K562 (cell line): Measurements from ENCODE around the gene EFNA5. TPM values are rescaled to one million over a fixed set of nuclear protein-coding genes. Genes with fewer than 3 reads are reported as not detected.

Experiments used
- ATAC-seq: fragments of 200-7000 bp; cut with Tn5 transposase; 3 replicates; pipeline ENCODE4 v1.9.1; 2020; ENCODE audit warnings: moderate library complexity
- BruUV-seq: library from RNA; stranded (reverse); fragments of 400-500 nt; replicated peaks from 2 replicates; lab custom pipeline; 2021; lab: Mats Ljungman, UMichigan
- CTCF ChIA-PET: fragments of 300-600 bp; formaldehyde crosslinking; extraction: SDS; loops from one replicate; lab custom pipeline; 2021; ENCODE audit warnings: low intra/inter-chr PET ratio; lab: Yijun Ruan, JAX
- POLR2A ChIA-PET: fragments of 300-600, 350-650 bp; sonication (Branson Sonifier 250); formaldehyde crosslinking; extraction: SDS; loops from one replicate; lab custom pipeline; 2021; ENCODE audit warnings: antibody characterized with exemption, inconsistent platforms; lab: Yijun Ruan, JAX
- DNase-seq, 4 experiments: peaks; one replicate each; pipeline versions ENCODE4 v3.0.0 to v3.0.0-alpha.2; 2011 to 2018; ENCODE audit warnings: low spot score in 3 of 4, mixed read lengths in 3 of 4; ENCODE audit errors: extremely low read depth in 1 of 4
- FAIRE-seq: peaks from 2 replicates; lab custom pipeline; 2011; peaks lifted over from hg19 to GRCh38; lab: Jason Lieb, UNC
- H2AFZ ChIP-seq: 2 replicates; pipeline ENCODE4 v1.6.0; 2011; ENCODE audit warnings: low read depth, low read length, control low read depth, inconsistent platforms
- H3K27ac ChIP-seq: fragments of 200-600 bp; 3 replicates; pipeline ENCODE4 v1.8.0; 2011; ENCODE audit warnings: low read depth, mild to moderate bottlenecking, control low read depth, inconsistent platforms, low read length, moderate library complexity, mixed read lengths; ENCODE audit errors: extremely low read depth
- H3K27me3 ChIP-seq, 2 experiments: fragments of 300-600 bp in 1 of 2; 2 replicates in 1 of 2; 3 replicates in 1 of 2; pipeline versions ENCODE4 v1.6.0 to v1.8.0; 2011; ENCODE audit warnings: inconsistent platforms in 2 of 2, low read length in 2 of 2, mild to moderate bottlenecking in 1 of 2, mixed read lengths in 1 of 2, moderate library complexity in 1 of 2; ENCODE audit not compliant: control insufficient read depth in 2 of 2, insufficient read depth in 2 of 2
- H3K36me3 ChIP-seq: fragments of 300-600 bp; 3 replicates; pipeline ENCODE4 v1.8.0; 2011; ENCODE audit warnings: mild to moderate bottlenecking, low read length, inconsistent platforms; ENCODE audit not compliant: control insufficient read depth, insufficient read depth
- H3K4me1 ChIP-seq, 2 experiments: fragments of 200-600 bp in 1 of 2; replicated peaks in 1 of 2; 2 replicates in 1 of 2; 3 replicates in 1 of 2; pipeline versions ENCODE4 v1.5.1 to v1.8.0; 2011; ENCODE audit warnings: inconsistent platforms in 2 of 2, low read length in 2 of 2, mild to moderate bottlenecking in 1 of 2, mixed read lengths in 1 of 2, moderate library complexity in 1 of 2; ENCODE audit not compliant: control insufficient read depth in 2 of 2, insufficient read depth in 2 of 2
- H3K4me2 ChIP-seq: 2 replicates; pipeline ENCODE4 v1.6.1; 2011; ENCODE audit warnings: low read length, control low read depth, inconsistent platforms, mixed read lengths; ENCODE audit not compliant: insufficient read depth
- H3K4me3 ChIP-seq: fragments of 200-600 bp; sonication (generic), shearing (Covaris generic); 2 replicates; pipeline ENCODE4 v1.5.1; 2016; ENCODE audit warnings: control low read depth, inconsistent platforms
- H3K79me2 ChIP-seq: fragments of 200-600 bp; 3 replicates; pipeline ENCODE4 v1.8.0; 2011; ENCODE audit warnings: low read length, inconsistent platforms; ENCODE audit not compliant: control insufficient read depth, insufficient read depth
- H3K9ac ChIP-seq, 2 experiments: 2 replicates each; pipeline versions ENCODE4 v1.6.0 to v1.6.1; 2011; ENCODE audit warnings: low read depth in 2 of 2, low read length in 2 of 2, control low read depth in 1 of 2, inconsistent platforms in 1 of 2, mild to moderate bottlenecking in 1 of 2, mixed read lengths in 1 of 2; ENCODE audit not compliant: insufficient read depth in 1 of 2
- H3K9me1 ChIP-seq: one replicate; pipeline ENCODE4 v1.6.0; 2011; ENCODE audit warnings: inconsistent platforms, mild to moderate bottlenecking, low read length, moderate library complexity; ENCODE audit not compliant: control insufficient read depth, insufficient read depth
- H3K9me3 ChIP-seq: replicated peaks from 2 replicates; pipeline ENCODE4 v1.5.1; 2011; ENCODE audit warnings: low read depth, low read length, inconsistent platforms; ENCODE audit not compliant: control insufficient read depth, insufficient read depth
- H4K20me1 ChIP-seq: replicated peaks from 2 replicates; pipeline ENCODE4 v1.6.1; 2011; ENCODE audit warnings: low read length, inconsistent platforms, mixed read lengths; ENCODE audit not compliant: control insufficient read depth, insufficient read depth
- E2F3 ChIP-seq: fragments of 250-450 bp; sonication (Bioruptor Pico); IDR thresholded peaks from 2 replicates; pipeline ENCODE4 v1.4.0; 2020; ENCODE audit warnings: mild to moderate bottlenecking
- ETV5 ChIP-seq: sonication (generic); formaldehyde crosslinking; IDR thresholded peaks from 2 replicates; pipeline ENCODE4 v1.4.0; 2020; ENCODE audit warnings: low read depth, mild to moderate bottlenecking, missing genetic modification reagents
- MYBL2 ChIP-seq, 2 experiments: fragments of 450-650 bp in 1 of 2; sonication (generic) in 1 of 2; formaldehyde crosslinking in 1 of 2; IDR thresholded peaks; 2 replicates each; pipeline versions ENCODE4 v1.6.1 to v1.8.1; 2017 to 2022; ENCODE audit warnings: borderline replicate concordance in 1 of 2, inconsistent platforms in 1 of 2, low read depth in 1 of 2, mild to moderate bottlenecking in 1 of 2, missing genetic modification reagents in 1 of 2, moderate library complexity in 1 of 2
- MYNN ChIP-seq, 2 experiments: sonication (generic); formaldehyde crosslinking in 1 of 2; IDR thresholded peaks; 2 replicates each; pipeline versions ENCODE4 v1.5.0 to v1.6.1; 2016 to 2020; ENCODE audit warnings: antibody characterized with exemption in 1 of 2, missing genetic modification reagents in 1 of 2
- POLR3G ChIP-seq: IDR thresholded peaks from 2 replicates; pipeline ENCODE4 v1.6.1; 2011; ENCODE audit not compliant: insufficient read length, insufficient replicate concordance; ENCODE audit errors: extremely low read depth
- SNIP1 ChIP-seq: fragments of 450-650 bp; IDR thresholded peaks from 2 replicates; pipeline ENCODE4 v1.7.1; 2017; ENCODE audit warnings: low read depth, mild to moderate bottlenecking
- STAT5A ChIP-seq: IDR thresholded peaks from 2 replicates; pipeline ENCODE4 v1.6.1; 2012; ENCODE audit warnings: low read length, inconsistent platforms, borderline replicate concordance
- TCF3 ChIP-seq: sonication (generic); formaldehyde crosslinking; IDR thresholded peaks from 2 replicates; pipeline ENCODE4 v1.4.0; 2020; ENCODE audit warnings: mild to moderate bottlenecking, missing genetic modification reagents
- ZNF165 ChIP-seq: fragments of 250-450 bp; sonication (Bioruptor Pico); IDR thresholded peaks from 2 replicates; pipeline ENCODE4 v1.4.0; 2020; ENCODE audit warnings: borderline replicate concordance
- WGBS: fragments of 100-300 bp; shearing (Covaris generic); methylation state at CpG from one replicate; pipeline ENCODE4 v1.1.6; 2016; ENCODE audit warnings: low coverage, mixed read lengths; ENCODE audit not compliant: insufficient coverage; ENCODE audit errors: missing lambda C conversion rate; 5-methylcytosine and 5-hydroxymethylcytosine counted together
- in situ Hi-C: fragments of 300-500 bp; cut with MboI; formaldehyde crosslinking; loops from 4 replicates; pipeline ENCODE4 v1.15.0; 2018; ENCODE audit warnings: inconsistent platforms, mixed read lengths
- intact Hi-C: fragments of 100-400 bp; cut with micrococcal nuclease; formaldehyde crosslinking; loops from 2 replicates; pipeline ENCODE4 v1.14.2; 2022
- polyA plus RNA-seq, 8 experiments: library from polyadenylated mRNA; depleted of rRNA in 4 of 8; stranded (reverse) in 5 of 8; unstranded in 3 of 8; fragments of >200 nt; fragmentation: Nextera tagmentation in 2 of 8; fragmentation: Illumina TruSeq in 1 of 8; extraction: Ambion mirVana in 2 of 8; extraction: Trizol in 1 of 8; gene quantifications; 2 replicates each; pipeline versions ENCODE4 v1.2.1 to v1.2.3, GENCODE V29; 2011 to 2014; ENCODE audit warnings: inconsistent platforms in 1 of 8, missing spikeins in 1 of 8
- total RNA-seq, 7 experiments: library from RNA; depleted of rRNA in 6 of 7; stranded (reverse); fragments of >200 nt in 6 of 7; fragmentation: Illumina TruSeq in 2 of 7; extraction: Trizol in 2 of 7; gene quantifications; 2 replicates each; pipeline versions ENCODE4 v1.2.1 to v1.2.3, GENCODE V29; 2011 to 2021; ENCODE audit warnings: low replicate concordance in 1 of 7
- TF ChIP-seq, protein P1 (sequence below), 2 experiments: fragments of 250-450 bp in 1 of 2; fragments of 450-650 bp in 1 of 2; sonication (Bioruptor Pico) in 1 of 2; IDR thresholded peaks; 2 replicates each; pipeline versions ENCODE4 v1.6.1 to v1.8.0; 2016 to 2021; ENCODE audit warnings: mild to moderate bottlenecking in 2 of 2, moderate library complexity in 2 of 2, missing compliant biosample characterization in 1 of 2, missing genetic modification characterization in 1 of 2
- TF ChIP-seq, protein P2 (sequence below): fragments of 450-650 bp; IDR thresholded peaks from 2 replicates; pipeline ENCODE4 v1.7.1; 2018; ENCODE audit warnings: mild to moderate bottlenecking, low read depth; ENCODE audit not compliant: partially characterized antibody
- TF ChIP-seq, protein P3 (sequence below): fragments of 250-450 bp; sonication (Bioruptor Pico); IDR thresholded peaks from 2 replicates; pipeline ENCODE4 v1.4.0; 2020
- TF ChIP-seq, protein P4 (sequence below): sonication (generic); formaldehyde crosslinking; IDR thresholded peaks from 2 replicates; pipeline ENCODE4 v1.8.1; 2023; ENCODE audit warnings: mild to moderate bottlenecking, missing genetic modification reagents
- TF ChIP-seq, protein P5 (sequence below): fragments of 250-450 bp; sonication (Bioruptor Pico); IDR thresholded peaks from 2 replicates; pipeline ENCODE4 v1.6.1; 2021; ENCODE audit warnings: mild to moderate bottlenecking

EFNA5 gene
- total and polyA plus RNA-seq, 9 of the 15 experiments (the other 6 are each of a cell fraction or from before 2014, with no cell fraction given): 0.20 TPM; not detected in 8

DNA sequence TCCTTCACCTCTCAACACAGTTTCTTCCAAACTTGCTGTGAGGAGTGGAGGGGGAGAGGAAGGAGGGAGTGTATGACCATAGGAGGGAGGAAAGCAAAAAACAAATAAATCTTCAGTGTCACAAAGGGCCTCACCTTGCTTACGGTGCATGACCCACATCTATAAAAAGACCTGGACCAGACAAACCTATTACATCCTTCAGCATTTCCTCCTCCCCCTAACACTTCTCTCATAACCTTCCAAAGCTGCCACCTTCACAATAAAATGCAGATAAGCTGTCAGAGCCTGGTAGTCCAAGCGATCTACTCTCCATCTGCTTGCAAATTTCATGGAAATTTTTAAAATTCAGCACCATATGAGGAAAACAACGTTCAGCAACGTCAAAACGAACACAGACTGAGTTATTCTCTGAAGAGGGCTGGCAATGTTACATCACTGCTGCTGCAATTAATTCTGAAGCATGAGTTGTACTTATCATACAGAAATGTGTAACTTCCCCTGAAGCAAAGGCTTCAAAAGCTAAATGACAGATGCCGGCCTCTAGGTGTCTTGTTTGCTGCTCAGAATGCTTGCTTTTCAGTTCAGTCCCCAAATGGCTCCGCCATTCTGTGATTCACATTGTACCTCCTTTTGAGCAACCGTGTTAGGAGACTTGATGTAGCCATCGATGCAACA lies 62.9 kb downstream of the EFNA5 start:
- intact Hi-C loops (no loop called here), in situ Hi-C loops (no loop called here)
- 1% methylated on average over 8 of the region's 9 CpGs for WGBS
- BruUV-seq: no TSS peak
- Histone ChIP-seq H3K79me2 (no peaks in the 10 kb centered on the region), H3K36me3 (no peaks in the 10 kb centered on the region), H3K27me3 (no peaks in the 10 kb centered on the region), H2AFZ (no peak overlapping the region), H3K9me3 (no peaks in the 10 kb centered on the region), H3K9ac (no peak overlapping the region), H3K27ac (no peak overlapping the region), H3K4me2 (no peak overlapping the region), H4K20me1 (no peaks in the 10 kb centered on the region), H3K9me1 (no peaks in the 10 kb centered on the region), H3K4me3 (no peak overlapping the region), H3K4me1 (no peaks in the 10 kb centered on the region)
- DNase-seq (no peak), ATAC-seq (no peak), FAIRE-seq (no peak)
- TF ChIP-seq SNIP1 (no peak), ETV5 (CRISPR knock-in tag) (no peak), POLR3G (no peak), MYNN (IDR thresholded peaks at IDR 0.05) (no peak), MYNN (CRISPR knock-in tag; IDR thresholded peaks at IDR 0.05) (no peak), MYBL2 (IDR thresholded peaks at IDR 0.05; ENCODE audit: low read depth) (no peak), MYBL2 (CRISPR knock-in tag; IDR thresholded peaks at IDR 0.05; ENCODE audit: borderline replicate concordance) (no peak), TCF3 (no peak), E2F3 (no peak), ZNF165 (CRISPR knock-in tag) (no peak), STAT5A (no peak)
- TF ChIP-seq, protein P1, sequence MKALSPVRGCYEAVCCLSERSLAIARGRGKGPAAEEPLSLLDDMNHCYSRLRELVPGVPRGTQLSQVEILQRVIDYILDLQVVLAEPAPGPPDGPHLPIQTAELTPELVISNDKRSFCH (CRISPR knock-in tag; IDR thresholded peaks at IDR 0.05): no peak
- TF ChIP-seq, protein P1 (tag; IDR thresholded peaks at IDR 0.05): no peak
- TF ChIP-seq, protein P2, sequence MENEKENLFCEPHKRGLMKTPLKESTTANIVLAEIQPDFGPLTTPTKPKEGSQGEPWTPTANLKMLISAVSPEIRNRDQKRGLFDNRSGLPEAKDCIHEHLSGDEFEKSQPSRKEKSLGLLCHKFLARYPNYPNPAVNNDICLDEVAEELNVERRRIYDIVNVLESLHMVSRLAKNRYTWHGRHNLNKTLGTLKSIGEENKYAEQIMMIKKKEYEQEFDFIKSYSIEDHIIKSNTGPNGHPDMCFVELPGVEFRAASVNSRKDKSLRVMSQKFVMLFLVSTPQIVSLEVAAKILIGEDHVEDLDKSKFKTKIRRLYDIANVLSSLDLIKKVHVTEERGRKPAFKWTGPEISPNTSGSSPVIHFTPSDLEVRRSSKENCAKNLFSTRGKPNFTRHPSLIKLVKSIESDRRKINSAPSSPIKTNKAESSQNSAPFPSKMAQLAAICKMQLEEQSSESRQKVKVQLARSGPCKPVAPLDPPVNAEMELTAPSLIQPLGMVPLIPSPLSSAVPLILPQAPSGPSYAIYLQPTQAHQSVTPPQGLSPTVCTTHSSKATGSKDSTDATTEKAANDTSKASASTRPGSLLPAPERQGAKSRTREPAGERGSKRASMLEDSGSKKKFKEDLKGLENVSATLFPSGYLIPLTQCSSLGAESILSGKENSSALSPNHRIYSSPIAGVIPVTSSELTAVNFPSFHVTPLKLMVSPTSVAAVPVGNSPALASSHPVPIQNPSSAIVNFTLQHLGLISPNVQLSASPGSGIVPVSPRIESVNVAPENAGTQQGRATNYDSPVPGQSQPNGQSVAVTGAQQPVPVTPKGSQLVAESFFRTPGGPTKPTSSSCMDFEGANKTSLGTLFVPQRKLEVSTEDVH: no peak
- TF ChIP-seq, protein P3, sequence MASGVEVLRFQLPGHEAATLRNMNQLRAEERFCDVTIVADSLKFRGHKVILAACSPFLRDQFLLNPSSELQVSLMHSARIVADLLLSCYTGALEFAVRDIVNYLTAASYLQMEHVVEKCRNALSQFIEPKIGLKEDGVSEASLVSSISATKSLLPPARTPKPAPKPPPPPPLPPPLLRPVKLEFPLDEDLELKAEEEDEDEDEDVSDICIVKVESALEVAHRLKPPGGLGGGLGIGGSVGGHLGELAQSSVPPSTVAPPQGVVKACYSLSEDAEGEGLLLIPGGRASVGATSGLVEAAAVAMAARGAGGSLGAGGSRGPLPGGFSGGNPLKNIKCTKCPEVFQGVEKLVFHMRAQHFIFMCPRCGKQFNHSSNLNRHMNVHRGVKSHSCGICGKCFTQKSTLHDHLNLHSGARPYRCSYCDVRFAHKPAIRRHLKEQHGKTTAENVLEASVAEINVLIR (CRISPR knock-in tag): no peak
- TF ChIP-seq, protein P4, sequence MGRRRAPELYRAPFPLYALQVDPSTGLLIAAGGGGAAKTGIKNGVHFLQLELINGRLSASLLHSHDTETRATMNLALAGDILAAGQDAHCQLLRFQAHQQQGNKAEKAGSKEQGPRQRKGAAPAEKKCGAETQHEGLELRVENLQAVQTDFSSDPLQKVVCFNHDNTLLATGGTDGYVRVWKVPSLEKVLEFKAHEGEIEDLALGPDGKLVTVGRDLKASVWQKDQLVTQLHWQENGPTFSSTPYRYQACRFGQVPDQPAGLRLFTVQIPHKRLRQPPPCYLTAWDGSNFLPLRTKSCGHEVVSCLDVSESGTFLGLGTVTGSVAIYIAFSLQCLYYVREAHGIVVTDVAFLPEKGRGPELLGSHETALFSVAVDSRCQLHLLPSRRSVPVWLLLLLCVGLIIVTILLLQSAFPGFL (CRISPR knock-in tag): no peak
- TF ChIP-seq, protein P5, sequence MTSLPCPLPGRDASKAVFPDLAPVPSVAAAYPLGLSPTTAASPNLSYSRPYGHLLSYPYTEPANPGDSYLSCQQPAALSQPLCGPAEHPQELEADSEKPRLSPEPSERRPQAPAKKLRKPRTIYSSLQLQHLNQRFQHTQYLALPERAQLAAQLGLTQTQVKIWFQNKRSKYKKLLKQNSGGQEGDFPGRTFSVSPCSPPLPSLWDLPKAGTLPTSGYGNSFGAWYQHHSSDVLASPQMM (CRISPR knock-in tag): no peak
- ChIA-PET POLR2A (interaction anchor here (1.2 kb wide), 1 partner anchor 9 kb away, joined by 3 read pairs; no protein-coding TSS in a partner anchor), CTCF (no interaction called here)
